Measurements from ENCODE around the gene ANKRD12.

DNA sequence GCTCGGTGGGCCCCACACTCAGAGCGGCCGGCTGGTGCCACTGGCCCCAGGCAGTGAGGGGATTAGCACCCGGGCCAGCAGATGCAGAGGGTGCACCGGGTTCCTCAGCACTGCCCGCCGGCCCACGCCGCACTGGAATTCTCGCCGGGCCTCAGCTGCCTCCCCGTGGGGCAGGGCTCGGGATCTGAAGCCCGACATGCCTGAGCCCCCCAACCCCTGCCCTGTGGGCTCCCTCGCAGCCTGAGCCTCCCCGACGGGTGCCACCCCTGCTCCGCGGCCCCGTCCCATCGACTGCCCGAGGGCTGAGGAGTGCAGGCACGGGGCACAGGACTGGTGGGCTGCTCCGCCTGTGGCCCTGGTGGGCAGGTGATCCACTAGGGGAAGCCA lies 160.4 kb downstream of the ANKRD12 start:
- TF ChIP-seq CTCF (IDR thresholded peaks at IDR 0.05; ENCODE audit: low read length), result no peak
- no peak for TF ChIP-seq EZH2 (IDR thresholded peaks at IDR 0.05; ENCODE audit: borderline replicate concordance, low read length)

Data from OCI-LY1 (cell line).